Lower leg skin (tissue), 3 donors: ENCODE measurements around the gene JPT1.

ENCODE experiments used
- CTCF ChIP-seq, 3 donors: fragments of 450-650 bp; IDR thresholded peaks; one replicate each; pipeline ENCODE4 v1.5.1; 2016; ENCODE audit warnings: antibody characterized with exemption in 3 of 3, mild to moderate bottlenecking in 3 of 3, moderate library complexity in 2 of 3
- POLR2A ChIP-seq, 2 donors: fragments of 450-650 bp; IDR thresholded peaks; one replicate each; pipeline ENCODE4 v1.6.1; 2016 to 2017; ENCODE audit warnings: antibody characterized with exemption in 2 of 2, mild to moderate bottlenecking in 1 of 2, moderate library complexity in 1 of 2

- TF ChIP-seq CTCF (IDR thresholded peaks at IDR 0.05) (no peak), POLR2A (IDR thresholded peaks at IDR 0.05) (no peak)
These were observed 28.3 kb downstream of the JPT1 start for GRCh38 chr17:75125984-75126383.
